K562 (cell line): ENCODE measurements around the gene WASF2. TPM values are rescaled to one million over a fixed set of nuclear protein-coding genes. Genes with fewer than 3 reads are reported as not detected.

Experiments used
- ATAC-seq: fragments of 200-7000 bp; cut with Tn5 transposase; 3 replicates; pipeline ENCODE4 v1.9.1; 2020; ENCODE audit warnings: moderate library complexity
- BruUV-seq: library from RNA; stranded (reverse); fragments of 400-500 nt; replicated peaks from 2 replicates; lab custom pipeline; 2021; lab: Mats Ljungman, UMichigan
- CTCF ChIA-PET: fragments of 300-600 bp; formaldehyde crosslinking; extraction: SDS; loops from one replicate; lab custom pipeline; 2021; ENCODE audit warnings: low intra/inter-chr PET ratio; lab: Yijun Ruan, JAX
- POLR2A ChIA-PET: fragments of 300-600, 350-650 bp; sonication (Branson Sonifier 250); formaldehyde crosslinking; extraction: SDS; loops from one replicate; lab custom pipeline; 2021; ENCODE audit warnings: antibody characterized with exemption, inconsistent platforms; lab: Yijun Ruan, JAX
- DNase-seq, 4 experiments: peaks; one replicate each; pipeline versions ENCODE4 v3.0.0 to v3.0.0-alpha.2; 2011 to 2018; ENCODE audit warnings: low spot score in 3 of 4, mixed read lengths in 3 of 4; ENCODE audit errors: extremely low read depth in 1 of 4
- FAIRE-seq: peaks from 2 replicates; lab custom pipeline; 2011; peaks lifted over from hg19 to GRCh38; lab: Jason Lieb, UNC
- H2AFZ ChIP-seq: 2 replicates; pipeline ENCODE4 v1.6.0; 2011; ENCODE audit warnings: low read depth, low read length, control low read depth, inconsistent platforms
- H3K27ac ChIP-seq: fragments of 200-600 bp; 3 replicates; pipeline ENCODE4 v1.8.0; 2011; ENCODE audit warnings: low read depth, mild to moderate bottlenecking, control low read depth, inconsistent platforms, low read length, moderate library complexity, mixed read lengths; ENCODE audit errors: extremely low read depth
- H3K27me3 ChIP-seq, 2 experiments: fragments of 300-600 bp in 1 of 2; 2 replicates in 1 of 2; 3 replicates in 1 of 2; pipeline versions ENCODE4 v1.6.0 to v1.8.0; 2011; ENCODE audit warnings: inconsistent platforms in 2 of 2, low read length in 2 of 2, mild to moderate bottlenecking in 1 of 2, mixed read lengths in 1 of 2, moderate library complexity in 1 of 2; ENCODE audit not compliant: control insufficient read depth in 2 of 2, insufficient read depth in 2 of 2
- H3K36me3 ChIP-seq: fragments of 300-600 bp; 3 replicates; pipeline ENCODE4 v1.8.0; 2011; ENCODE audit warnings: mild to moderate bottlenecking, low read length, inconsistent platforms; ENCODE audit not compliant: control insufficient read depth, insufficient read depth
- H3K4me1 ChIP-seq, 2 experiments: fragments of 200-600 bp in 1 of 2; replicated peaks in 1 of 2; 2 replicates in 1 of 2; 3 replicates in 1 of 2; pipeline versions ENCODE4 v1.5.1 to v1.8.0; 2011; ENCODE audit warnings: inconsistent platforms in 2 of 2, low read length in 2 of 2, mild to moderate bottlenecking in 1 of 2, mixed read lengths in 1 of 2, moderate library complexity in 1 of 2; ENCODE audit not compliant: control insufficient read depth in 2 of 2, insufficient read depth in 2 of 2
- H3K4me2 ChIP-seq: 2 replicates; pipeline ENCODE4 v1.6.1; 2011; ENCODE audit warnings: low read length, control low read depth, inconsistent platforms, mixed read lengths; ENCODE audit not compliant: insufficient read depth
- H3K4me3 ChIP-seq: fragments of 200-600 bp; sonication (generic), shearing (Covaris generic); 2 replicates; pipeline ENCODE4 v1.5.1; 2016; ENCODE audit warnings: control low read depth, inconsistent platforms
- H3K79me2 ChIP-seq: fragments of 200-600 bp; 3 replicates; pipeline ENCODE4 v1.8.0; 2011; ENCODE audit warnings: low read length, inconsistent platforms; ENCODE audit not compliant: control insufficient read depth, insufficient read depth
- H3K9ac ChIP-seq, 2 experiments: 2 replicates each; pipeline versions ENCODE4 v1.6.0 to v1.6.1; 2011; ENCODE audit warnings: low read depth in 2 of 2, low read length in 2 of 2, control low read depth in 1 of 2, inconsistent platforms in 1 of 2, mild to moderate bottlenecking in 1 of 2, mixed read lengths in 1 of 2; ENCODE audit not compliant: insufficient read depth in 1 of 2
- H3K9me1 ChIP-seq: one replicate; pipeline ENCODE4 v1.6.0; 2011; ENCODE audit warnings: inconsistent platforms, mild to moderate bottlenecking, low read length, moderate library complexity; ENCODE audit not compliant: control insufficient read depth, insufficient read depth
- H3K9me3 ChIP-seq: replicated peaks from 2 replicates; pipeline ENCODE4 v1.5.1; 2011; ENCODE audit warnings: low read depth, low read length, inconsistent platforms; ENCODE audit not compliant: control insufficient read depth, insufficient read depth
- H4K20me1 ChIP-seq: replicated peaks from 2 replicates; pipeline ENCODE4 v1.6.1; 2011; ENCODE audit warnings: low read length, inconsistent platforms, mixed read lengths; ENCODE audit not compliant: control insufficient read depth, insufficient read depth
- BHLHE40 ChIP-seq: IDR thresholded peaks from 2 replicates; pipeline ENCODE4 v1.6.1; 2011; ENCODE audit warnings: low read length, improper control_type of control experiment
- MEF2D ChIP-seq: conservative IDR thresholded peaks from 2 replicates; pipeline ENCODE4 v1.6.1; 2016; ENCODE audit warnings: low read depth, missing genetic modification characterization, missing compliant biosample characterization
- MEIS2 ChIP-seq: fragments of 450-650 bp; IDR thresholded peaks from 2 replicates; pipeline ENCODE4 v1.6.1; 2014; ENCODE audit warnings: mild to moderate bottlenecking; ENCODE audit not compliant: partially characterized antibody
- NCOA2 ChIP-seq, 2 experiments: fragments of 450-650 bp; IDR thresholded peaks; 2 replicates each; pipeline ENCODE4 v1.6.1; 2018; ENCODE audit warnings: mild to moderate bottlenecking in 2 of 2, moderate library complexity in 1 of 2; ENCODE audit not compliant: partially characterized antibody in 2 of 2
- POLR3A ChIP-seq: IDR thresholded peaks from 2 replicates; pipeline ENCODE4 v1.6.1; 2011; ENCODE audit warnings: borderline replicate concordance, mild to moderate bottlenecking, moderate library complexity; ENCODE audit not compliant: insufficient read length, insufficient read depth; ENCODE audit errors: extremely low read depth
- SPI1 ChIP-seq: IDR thresholded peaks from 2 replicates; pipeline ENCODE4 v1.6.1; 2011; ENCODE audit warnings: low read depth, low read length, control low read depth, borderline replicate concordance
- XRCC5 ChIP-seq: fragments of 200-400 bp; formaldehyde crosslinking; IDR thresholded peaks from 2 replicates; pipeline ENCODE4 v1.6.1; 2017; ENCODE audit warnings: low read depth, mild to moderate bottlenecking, low read length
- ZNF174 ChIP-seq: fragments of 250-450 bp; sonication (Bioruptor Pico); IDR thresholded peaks from 2 replicates; pipeline ENCODE4 v1.4.0; 2020; ENCODE audit warnings: mild to moderate bottlenecking
- WGBS: fragments of 100-300 bp; shearing (Covaris generic); methylation state at CpG from one replicate; pipeline ENCODE4 v1.1.6; 2016; ENCODE audit warnings: low coverage, mixed read lengths; ENCODE audit not compliant: insufficient coverage; ENCODE audit errors: missing lambda C conversion rate; 5-methylcytosine and 5-hydroxymethylcytosine counted together
- in situ Hi-C: fragments of 300-500 bp; cut with MboI; formaldehyde crosslinking; loops from 4 replicates; pipeline ENCODE4 v1.15.0; 2018; ENCODE audit warnings: inconsistent platforms, mixed read lengths
- intact Hi-C: fragments of 100-400 bp; cut with micrococcal nuclease; formaldehyde crosslinking; loops from 2 replicates; pipeline ENCODE4 v1.14.2; 2022
- polyA plus RNA-seq, 8 experiments: library from polyadenylated mRNA; depleted of rRNA in 4 of 8; stranded (reverse) in 5 of 8; unstranded in 3 of 8; fragments of >200 nt; fragmentation: Nextera tagmentation in 2 of 8; fragmentation: Illumina TruSeq in 1 of 8; extraction: Ambion mirVana in 2 of 8; extraction: Trizol in 1 of 8; gene quantifications; 2 replicates each; pipeline versions ENCODE4 v1.2.1 to v1.2.3, GENCODE V29; 2011 to 2014; ENCODE audit warnings: inconsistent platforms in 1 of 8, missing spikeins in 1 of 8
- total RNA-seq, 7 experiments: library from RNA; depleted of rRNA in 6 of 7; stranded (reverse); fragments of >200 nt in 6 of 7; fragmentation: Illumina TruSeq in 2 of 7; extraction: Trizol in 2 of 7; gene quantifications; 2 replicates each; pipeline versions ENCODE4 v1.2.1 to v1.2.3, GENCODE V29; 2011 to 2021; ENCODE audit warnings: low replicate concordance in 1 of 7
- TF ChIP-seq, protein P1 (sequence below): sonication (generic); formaldehyde crosslinking; IDR thresholded peaks from 2 replicates; pipeline ENCODE4 v1.8.1; 2023; ENCODE audit warnings: mild to moderate bottlenecking, missing genetic modification reagents, moderate library complexity
- TF ChIP-seq, protein P2 (sequence below): sonication (generic); formaldehyde crosslinking; IDR thresholded peaks from 2 replicates; pipeline ENCODE4 v1.8.0; 2022; ENCODE audit warnings: missing genetic modification reagents, mild to moderate bottlenecking, moderate library complexity, borderline replicate concordance
- TF ChIP-seq, protein P3 (sequence below): sonication (generic); formaldehyde crosslinking; IDR thresholded peaks from 2 replicates; pipeline ENCODE4 v1.9.0; 2022; ENCODE audit warnings: mild to moderate bottlenecking, missing genetic modification reagents
- TF ChIP-seq, protein P4 (sequence below): sonication (generic); formaldehyde crosslinking; IDR thresholded peaks from 2 replicates; pipeline ENCODE4 v1.9.0; 2022; ENCODE audit warnings: mild to moderate bottlenecking, missing genetic modification reagents
- TF ChIP-seq, protein P5 (sequence below): IDR thresholded peaks from 3 replicates; pipeline ENCODE4 v1.6.1; 2011; ENCODE audit warnings: borderline replicate concordance, mild to moderate bottlenecking, moderate library complexity; ENCODE audit not compliant: insufficient read length; ENCODE audit errors: extremely low read depth

WASF2 gene
- total and polyA plus RNA-seq, 9 of the 15 experiments (the other 6 are each of a cell fraction or from before 2014, with no cell fraction given) = 8.2 to 163 (median 31.2) TPM

DNA sequence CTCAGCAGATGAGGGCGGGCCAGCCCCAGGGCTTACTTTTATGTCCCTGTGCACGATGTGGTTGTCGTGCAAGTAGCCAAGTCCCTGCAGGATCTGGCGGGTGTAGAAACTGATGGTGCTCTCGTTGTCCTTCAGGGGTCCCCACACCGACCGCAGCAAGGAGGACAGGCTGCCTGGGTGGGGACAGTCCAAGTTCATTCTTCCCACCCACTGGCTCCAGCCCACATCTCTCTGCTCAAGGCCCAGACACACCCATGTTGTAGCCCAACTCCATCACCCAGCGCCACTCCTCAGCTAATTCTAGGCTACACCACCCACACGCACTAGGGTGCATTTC is 130.2 kb downstream of the WASF2 start (continued):
- TF ChIP-seq, protein P1, sequence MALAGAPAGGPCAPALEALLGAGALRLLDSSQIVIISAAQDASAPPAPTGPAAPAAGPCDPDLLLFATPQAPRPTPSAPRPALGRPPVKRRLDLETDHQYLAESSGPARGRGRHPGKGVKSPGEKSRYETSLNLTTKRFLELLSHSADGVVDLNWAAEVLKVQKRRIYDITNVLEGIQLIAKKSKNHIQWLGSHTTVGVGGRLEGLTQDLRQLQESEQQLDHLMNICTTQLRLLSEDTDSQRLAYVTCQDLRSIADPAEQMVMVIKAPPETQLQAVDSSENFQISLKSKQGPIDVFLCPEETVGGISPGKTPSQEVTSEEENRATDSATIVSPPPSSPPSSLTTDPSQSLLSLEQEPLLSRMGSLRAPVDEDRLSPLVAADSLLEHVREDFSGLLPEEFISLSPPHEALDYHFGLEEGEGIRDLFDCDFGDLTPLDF (CRISPR knock-in tag) = no peak
- TF ChIP-seq MEF2D (tag) (no peak), POLR3A (no peak)
- TF ChIP-seq, protein P2, sequence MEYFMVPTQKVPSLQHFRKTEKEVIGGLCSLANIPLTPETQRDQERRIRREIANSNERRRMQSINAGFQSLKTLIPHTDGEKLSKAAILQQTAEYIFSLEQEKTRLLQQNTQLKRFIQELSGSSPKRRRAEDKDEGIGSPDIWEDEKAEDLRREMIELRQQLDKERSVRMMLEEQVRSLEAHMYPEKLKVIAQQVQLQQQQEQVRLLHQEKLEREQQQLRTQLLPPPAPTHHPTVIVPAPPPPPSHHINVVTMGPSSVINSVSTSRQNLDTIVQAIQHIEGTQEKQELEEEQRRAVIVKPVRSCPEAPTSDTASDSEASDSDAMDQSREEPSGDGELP (CRISPR knock-in tag) = 0 out of 2 replicates have a peak, but pooled peaks have one; percentile 9

DNA sequence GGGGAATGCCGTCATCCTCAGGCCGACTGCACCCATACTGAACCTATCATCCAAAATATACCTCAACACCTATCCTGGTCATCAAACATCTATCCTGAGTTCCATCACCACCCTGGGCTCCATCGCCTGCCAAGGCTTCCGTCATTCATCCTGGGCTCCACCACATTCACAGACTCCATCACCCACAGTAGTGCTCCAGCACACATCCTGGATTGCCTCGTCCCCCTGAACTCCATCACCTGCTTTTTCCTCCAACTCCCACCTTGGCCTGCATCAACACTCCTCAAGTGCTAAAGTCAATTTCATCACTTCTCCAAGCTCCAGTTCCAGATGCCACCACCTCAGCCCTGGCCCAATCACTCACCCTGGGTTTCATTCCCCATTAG is 131.0 kb downstream of the WASF2 start:
- FAIRE-seq (no peak), DNase-seq (no peak), ATAC-seq (no peak)
- Histone ChIP-seq H3K9me3 (no peaks in the 10 kb centered on the region), H4K20me1 (0 out of 2 replicates have a peak, but pooled peaks cover 10% of the 10 kb centered on the region), H3K4me1 (peaks cover 9 to 51% of the 10 kb centered on the region in 2 experiments), H3K4me3 (no peak overlapping the region), H2AFZ (no peak overlapping the region), H3K9ac (no peak overlapping the region), H3K27ac (no peak overlapping the region), H3K9me1 (no peaks in the 10 kb centered on the region), H3K4me2 (no peak overlapping the region), H3K36me3 (peaks cover 12% of the 10 kb centered on the region; the same call in 2 of the 3 replicates), H3K27me3 (no peaks in the 10 kb centered on the region), H3K79me2 (no peaks in the 10 kb centered on the region)
- no TSS peak for BruUV-seq
- in situ Hi-C loops (no loop called here), intact Hi-C loops (loop anchor here (5.0 kb wide), 2 partner anchors 33 to 57 kb away; partner anchors contain the start of gene GPR3)
- WGBS = 78% methylated on average over 5 of the region's 5 CpGs
- no peak for TF ChIP-seq SPI1
- no peak for TF ChIP-seq ZNF174
- no peak for TF ChIP-seq NCOA2 (IDR thresholded peaks at IDR 0.05; ENCODE audit: partially characterized antibody in 2 of 2)
- TF ChIP-seq, protein P3, sequence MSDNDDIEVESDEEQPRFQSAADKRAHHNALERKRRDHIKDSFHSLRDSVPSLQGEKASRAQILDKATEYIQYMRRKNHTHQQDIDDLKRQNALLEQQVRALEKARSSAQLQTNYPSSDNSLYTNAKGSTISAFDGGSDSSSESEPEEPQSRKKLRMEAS (CRISPR knock-in tag) = 0 out of 2 replicates have a peak, but pooled peaks have one; percentile 35
- TF ChIP-seq, protein P4, sequence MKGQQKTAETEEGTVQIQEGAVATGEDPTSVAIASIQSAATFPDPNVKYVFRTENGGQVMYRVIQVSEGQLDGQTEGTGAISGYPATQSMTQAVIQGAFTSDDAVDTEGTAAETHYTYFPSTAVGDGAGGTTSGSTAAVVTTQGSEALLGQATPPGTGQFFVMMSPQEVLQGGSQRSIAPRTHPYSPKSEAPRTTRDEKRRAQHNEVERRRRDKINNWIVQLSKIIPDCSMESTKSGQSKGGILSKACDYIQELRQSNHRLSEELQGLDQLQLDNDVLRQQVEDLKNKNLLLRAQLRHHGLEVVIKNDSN (CRISPR knock-in tag) = peak; percentile 7; the same call in 1 of the 2 replicates
- TF ChIP-seq, protein P5, sequence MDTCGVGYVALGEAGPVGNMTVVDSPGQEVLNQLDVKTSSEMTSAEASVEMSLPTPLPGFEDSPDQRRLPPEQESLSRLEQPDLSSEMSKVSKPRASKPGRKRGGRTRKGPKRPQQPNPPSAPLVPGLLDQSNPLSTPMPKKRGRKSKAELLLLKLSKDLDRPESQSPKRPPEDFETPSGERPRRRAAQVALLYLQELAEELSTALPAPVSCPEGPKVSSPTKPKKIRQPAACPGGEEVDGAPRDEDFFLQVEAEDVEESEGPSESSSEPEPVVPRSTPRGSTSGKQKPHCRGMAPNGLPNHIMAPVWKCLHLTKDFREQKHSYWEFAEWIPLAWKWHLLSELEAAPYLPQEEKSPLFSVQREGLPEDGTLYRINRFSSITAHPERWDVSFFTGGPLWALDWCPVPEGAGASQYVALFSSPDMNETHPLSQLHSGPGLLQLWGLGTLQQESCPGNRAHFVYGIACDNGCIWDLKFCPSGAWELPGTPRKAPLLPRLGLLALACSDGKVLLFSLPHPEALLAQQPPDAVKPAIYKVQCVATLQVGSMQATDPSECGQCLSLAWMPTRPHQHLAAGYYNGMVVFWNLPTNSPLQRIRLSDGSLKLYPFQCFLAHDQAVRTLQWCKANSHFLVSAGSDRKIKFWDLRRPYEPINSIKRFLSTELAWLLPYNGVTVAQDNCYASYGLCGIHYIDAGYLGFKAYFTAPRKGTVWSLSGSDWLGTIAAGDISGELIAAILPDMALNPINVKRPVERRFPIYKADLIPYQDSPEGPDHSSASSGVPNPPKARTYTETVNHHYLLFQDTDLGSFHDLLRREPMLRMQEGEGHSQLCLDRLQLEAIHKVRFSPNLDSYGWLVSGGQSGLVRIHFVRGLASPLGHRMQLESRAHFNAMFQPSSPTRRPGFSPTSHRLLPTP = no peak
- TF ChIP-seq XRCC5 = no peak
- no peak for TF ChIP-seq BHLHE40
- TF ChIP-seq MEIS2 = no peak
- ChIA-PET CTCF (interaction anchor here (0.7 kb wide), 1 partner anchor 30 kb away, joined by 3 read pairs; no protein-coding TSS in a partner anchor), POLR2A (interaction anchor here (1.3 kb wide), 1 partner anchor 36 kb away, joined by 5 read pairs; no protein-coding TSS in a partner anchor)
